ENCODE data around the gene RGMA. TPM values are rescaled to one million over a fixed set of nuclear protein-coding genes. Genes with fewer than 3 reads are reported as not detected.

RGMA gene
- total and polyA plus RNA-seq, 10 of the 15 experiments (the other 5 are each of a cell fraction or from before 2014, with no cell fraction given), result not detected

DNA sequence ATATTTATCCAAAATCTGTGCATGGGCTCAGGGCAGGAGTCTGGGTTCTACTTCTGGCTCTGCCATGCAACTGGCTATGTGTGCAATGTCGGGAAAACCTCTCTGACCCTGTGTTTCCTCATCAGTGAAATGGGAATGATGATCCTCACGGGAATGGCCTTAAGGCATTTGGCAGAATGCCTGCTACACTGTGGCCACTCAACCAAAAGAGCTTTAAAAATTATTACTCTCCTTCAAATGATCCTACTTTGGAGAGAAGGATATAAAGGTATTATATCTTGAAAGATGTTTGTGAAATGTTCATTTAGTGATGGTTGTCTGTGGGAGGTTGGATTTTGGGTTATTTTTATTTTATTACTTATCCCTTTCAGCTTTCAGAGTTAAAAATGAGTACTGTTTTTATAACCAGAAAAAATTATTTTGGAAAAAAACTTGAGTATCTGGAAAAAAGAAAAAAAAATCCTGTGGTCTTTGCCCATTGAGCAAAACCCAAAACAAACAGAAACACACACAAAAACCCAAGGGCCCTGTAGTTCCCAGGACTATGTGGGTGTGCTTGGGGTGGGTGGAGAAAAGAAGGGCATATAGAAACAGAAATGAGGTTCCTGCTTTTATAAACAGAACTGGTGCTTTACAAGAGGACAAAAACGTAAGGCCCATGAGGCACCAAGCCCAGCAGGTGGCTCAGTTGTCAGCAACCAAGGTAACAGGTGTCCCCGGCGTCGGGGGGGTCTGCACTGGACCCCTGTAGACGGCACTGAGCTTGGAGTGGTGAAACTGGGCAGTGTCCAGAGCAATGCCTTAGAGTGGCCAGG, 22.0 kb downstream of the RGMA start:
- intact Hi-C loops (cut with micrococcal nuclease; ENCODE audit: unreplicated experiment), result no loop called here
- H3K4me1 ChIP-seq (ENCODE audit: control insufficient read depth, insufficient read depth, low read length), result no peaks in the 10 kb centered on the region
- ChIA-PET RAD21 (ENCODE audit: unreplicated experiment) (no interaction called here), SMC1A (ENCODE audit: uncharacterized antibody, unreplicated experiment) (no interaction called here), POLR2A (no interaction called here), CTCF (no interaction called here)
- 3% methylated on average over 7 of the region's 7 CpGs for WGBS (ENCODE audit: insufficient coverage, insufficient replicate concordance, low lambda C conversion rate, missing lambda C conversion rate)
- BruUV-seq (replicated peaks), result no TSS peak
- H3K4me2 ChIP-seq (ENCODE audit: control insufficient read depth, insufficient read depth), result no peak overlapping the region
- H3K9ac ChIP-seq (ENCODE audit: control insufficient read depth, insufficient read depth, low read length), result no peak overlapping the region
- in situ Hi-C loops (cut with MboI), result no loop called here
- H3K27me3 ChIP-seq (replicated peaks in 1 of 2; ENCODE audit: control insufficient read depth in 2 of 2, insufficient read depth in 2 of 2, low read length in 1 of 2), result peaks cover 3 to 5% of the 10 kb centered on the region in 2 experiments; a peak in 3 of 4 replicates
- H4K20me1 ChIP-seq (ENCODE audit: control insufficient read depth, insufficient read depth), result no peaks in the 10 kb centered on the region
- FAIRE-seq, result no peak
- H3K36me3 ChIP-seq (ENCODE audit: control insufficient read depth in 2 of 2, insufficient read depth in 2 of 2, low read length in 1 of 2), result no peaks in the 10 kb centered on the region
- no peak for DNase-seq (ENCODE audit: low read depth, low spot score)
- no peaks in the 10 kb centered on the region for H3K79me2 ChIP-seq (ENCODE audit: control insufficient read depth, insufficient read depth, low read length)
- H3K4me3 ChIP-seq, result no peak overlapping the region
- no peaks in the 10 kb centered on the region for H3K9me3 ChIP-seq (replicated peaks; ENCODE audit: control insufficient read depth, insufficient read depth, low read length)
- no peak overlapping the region for H2AFZ ChIP-seq (ENCODE audit: control insufficient read depth, low read depth, low read length)
- no peak for ATAC-seq
- no peak overlapping the region for H3K27ac ChIP-seq (ENCODE audit: control insufficient read depth, insufficient read depth)
- TF ChIP-seq CREM (IDR thresholded peaks at IDR 0.05; ENCODE audit: low read depth) (no peak), POU2F2 (IDR thresholded peaks at IDR 0.05; ENCODE audit: borderline replicate concordance, low read depth, low read length) (no peak), TCF3 (IDR thresholded peaks at IDR 0.05; ENCODE audit: borderline replicate concordance, insufficient read depth, low read depth, low read length) (no peak), SMC3 (IDR thresholded peaks at IDR 0.05; ENCODE audit: borderline replicate concordance, low read length) (no peak), TCF7 (IDR thresholded peaks at IDR 0.05; ENCODE audit: borderline replicate concordance) (no peak), MEF2A (IDR thresholded peaks at IDR 0.05; ENCODE audit: insufficient read depth, low read depth, low read length) (no peak), NR2F1 (conservative IDR thresholded peaks at IDR 0.05) (no peak)

DNA sequence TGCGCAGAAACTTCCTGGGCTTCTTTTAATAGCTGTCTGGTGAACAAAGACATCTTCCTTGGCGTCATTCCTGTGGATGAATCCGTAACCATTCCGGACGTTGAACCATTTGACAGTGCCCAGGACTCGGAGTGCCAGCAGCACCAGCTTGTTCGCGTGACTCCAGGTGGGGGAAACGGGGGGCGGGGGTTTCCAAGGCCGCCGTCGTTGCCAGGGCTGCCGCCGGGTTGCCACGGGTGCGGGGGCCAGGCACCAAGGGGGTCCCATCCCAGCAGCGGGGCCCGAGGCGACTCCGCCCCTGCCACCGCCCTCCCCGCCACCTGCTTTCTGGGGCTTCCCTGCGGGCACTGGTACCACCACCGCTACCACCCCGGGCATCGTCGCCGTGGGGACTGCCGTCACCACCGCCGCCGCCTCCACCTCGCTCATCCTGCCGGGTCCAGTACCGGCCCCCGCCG, 22.8 kb downstream of the RGMA start:
- RAD21 ChIA-PET (ENCODE audit: unreplicated experiment), result no interaction called here
- SMC1A ChIA-PET (ENCODE audit: uncharacterized antibody, unreplicated experiment), result no interaction called here
- H3K4me1 ChIP-seq (ENCODE audit: control insufficient read depth, insufficient read depth, low read length), result no peaks in the 10 kb centered on the region
- no peaks in the 10 kb centered on the region for H3K36me3 ChIP-seq (ENCODE audit: control insufficient read depth in 2 of 2, insufficient read depth in 2 of 2, low read length in 1 of 2)
- H3K27ac ChIP-seq (ENCODE audit: control insufficient read depth, insufficient read depth), result no peak overlapping the region
- H3K4me2 ChIP-seq (ENCODE audit: control insufficient read depth, insufficient read depth), result no peak overlapping the region
- no peak overlapping the region for H3K4me3 ChIP-seq
- H3K27me3 ChIP-seq (replicated peaks in 1 of 2; ENCODE audit: control insufficient read depth in 2 of 2, insufficient read depth in 2 of 2, low read length in 1 of 2), result peaks cover 0 to 3% of the 10 kb centered on the region in 2 experiments; a peak in 2 of 4 replicates
- ATAC-seq, result no peak
- H2AFZ ChIP-seq (ENCODE audit: control insufficient read depth, low read depth, low read length), result no peak overlapping the region
- no peak overlapping the region for H3K9ac ChIP-seq (ENCODE audit: control insufficient read depth, insufficient read depth, low read length)
- intact Hi-C loops (cut with micrococcal nuclease; ENCODE audit: unreplicated experiment), result no loop called here
- no peak for FAIRE-seq
- CTCF ChIA-PET, result no interaction called here
- no peaks in the 10 kb centered on the region for H3K9me3 ChIP-seq (replicated peaks; ENCODE audit: control insufficient read depth, insufficient read depth, low read length)
- H3K79me2 ChIP-seq (ENCODE audit: control insufficient read depth, insufficient read depth, low read length), result no peaks in the 10 kb centered on the region
- no peaks in the 10 kb centered on the region for H4K20me1 ChIP-seq (ENCODE audit: control insufficient read depth, insufficient read depth)
- POLR2A ChIA-PET, result no interaction called here
- in situ Hi-C loops (cut with MboI), result no loop called here
- 58% methylated on average over 9 of the region's 38 CpGs for WGBS (ENCODE audit: insufficient coverage, insufficient replicate concordance, low lambda C conversion rate, missing lambda C conversion rate)
- no TSS peak for BruUV-seq (replicated peaks)
- DNase-seq (ENCODE audit: low read depth, low spot score), result no peak
- TF ChIP-seq NR2C2 (IDR thresholded peaks at IDR 0.05; ENCODE audit: borderline replicate concordance, control insufficient read depth, insufficient read length, low read depth) (no peak), CREM (IDR thresholded peaks at IDR 0.05; ENCODE audit: low read depth) (no peak), MTA2 (IDR thresholded peaks at IDR 0.05; ENCODE audit: low read depth) (no peak)
- TF ChIP-seq, protein P1, sequence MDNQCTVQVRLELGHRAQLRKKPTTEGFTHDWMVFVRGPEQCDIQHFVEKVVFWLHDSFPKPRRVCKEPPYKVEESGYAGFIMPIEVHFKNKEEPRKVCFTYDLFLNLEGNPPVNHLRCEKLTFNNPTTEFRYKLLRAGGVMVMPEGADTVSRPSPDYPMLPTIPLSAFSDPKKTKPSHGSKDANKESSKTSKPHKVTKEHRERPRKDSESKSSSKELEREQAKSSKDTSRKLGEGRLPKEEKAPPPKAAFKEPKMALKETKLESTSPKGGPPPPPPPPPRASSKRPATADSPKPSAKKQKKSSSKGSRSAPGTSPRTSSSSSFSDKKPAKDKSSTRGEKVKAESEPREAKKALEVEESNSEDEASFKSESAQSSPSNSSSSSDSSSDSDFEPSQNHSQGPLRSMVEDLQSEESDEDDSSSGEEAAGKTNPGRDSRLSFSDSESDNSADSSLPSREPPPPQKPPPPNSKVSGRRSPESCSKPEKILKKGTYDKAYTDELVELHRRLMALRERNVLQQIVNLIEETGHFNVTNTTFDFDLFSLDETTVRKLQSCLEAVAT (IDR thresholded peaks at IDR 0.05), result no peak
- TF ChIP-seq, protein P2, sequence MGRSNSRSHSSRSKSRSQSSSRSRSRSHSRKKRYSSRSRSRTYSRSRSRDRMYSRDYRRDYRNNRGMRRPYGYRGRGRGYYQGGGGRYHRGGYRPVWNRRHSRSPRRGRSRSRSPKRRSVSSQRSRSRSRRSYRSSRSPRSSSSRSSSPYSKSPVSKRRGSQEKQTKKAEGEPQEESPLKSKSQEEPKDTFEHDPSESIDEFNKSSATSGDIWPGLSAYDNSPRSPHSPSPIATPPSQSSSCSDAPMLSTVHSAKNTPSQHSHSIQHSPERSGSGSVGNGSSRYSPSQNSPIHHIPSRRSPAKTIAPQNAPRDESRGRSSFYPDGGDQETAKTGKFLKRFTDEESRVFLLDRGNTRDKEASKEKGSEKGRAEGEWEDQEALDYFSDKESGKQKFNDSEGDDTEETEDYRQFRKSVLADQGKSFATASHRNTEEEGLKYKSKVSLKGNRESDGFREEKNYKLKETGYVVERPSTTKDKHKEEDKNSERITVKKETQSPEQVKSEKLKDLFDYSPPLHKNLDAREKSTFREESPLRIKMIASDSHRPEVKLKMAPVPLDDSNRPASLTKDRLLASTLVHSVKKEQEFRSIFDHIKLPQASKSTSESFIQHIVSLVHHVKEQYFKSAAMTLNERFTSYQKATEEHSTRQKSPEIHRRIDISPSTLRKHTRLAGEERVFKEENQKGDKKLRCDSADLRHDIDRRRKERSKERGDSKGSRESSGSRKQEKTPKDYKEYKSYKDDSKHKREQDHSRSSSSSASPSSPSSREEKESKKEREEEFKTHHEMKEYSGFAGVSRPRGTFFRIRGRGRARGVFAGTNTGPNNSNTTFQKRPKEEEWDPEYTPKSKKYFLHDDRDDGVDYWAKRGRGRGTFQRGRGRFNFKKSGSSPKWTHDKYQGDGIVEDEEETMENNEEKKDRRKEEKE (IDR thresholded peaks at IDR 0.05), result no peak

Data from GM12878 (cell line).